Uterus (tissue), 4 donors: ENCODE measurements around the gene SMTN. TPM values are rescaled to one million over a fixed set of nuclear protein-coding genes. Genes with fewer than 3 reads are reported as not detected.
A peak's percentile ranks its signal among the peaks of the same experiment; 100 is the strongest.

Experiments used
- DNase-seq, 2 donors: peaks; one replicate each; pipeline ENCODE4 v3.0.0-alpha.2; 2019 to 2020
- H3K27ac ChIP-seq, 2 donors: fragments of 200-600 bp; sonication (generic); 1 replicate in 1 of 2; 2 replicates in 1 of 2; pipeline ENCODE4 v1.5.1; 2016 to 2018
- H3K27me3 ChIP-seq, 2 donors: fragments of 200-600 bp; sonication (generic); one replicate each; pipeline ENCODE4 v1.5.1; 2018 to 2019; ENCODE audit warnings: control low read depth in 1 of 2
- H3K36me3 ChIP-seq, 2 donors: fragments of 200-600 bp; sonication (generic); one replicate each; pipeline ENCODE4 v1.5.1; 2019; ENCODE audit warnings: control low read depth in 1 of 2
- H3K4me1 ChIP-seq, 2 donors: fragments of 200-600 bp; sonication (generic); one replicate each; pipeline ENCODE4 v1.5.1; 2018 to 2019; ENCODE audit warnings: control low read depth in 1 of 2
- H3K4me3 ChIP-seq, 2 donors: fragments of 200-600 bp; sonication (generic); 1 replicate in 1 of 2; 2 replicates in 1 of 2; pipeline ENCODE4 v1.5.1; 2018 to 2019; ENCODE audit warnings: mild to moderate bottlenecking in 1 of 2
- H3K9me3 ChIP-seq, 2 donors: fragments of 200-600 bp; sonication (generic); one replicate each; pipeline ENCODE4 v1.5.1; 2019; ENCODE audit warnings: control low read depth in 1 of 2
- CTCF ChIP-seq, 4 experiments: fragments of 200-600 bp in 2 of 4; fragments of 450-650 bp in 2 of 4; sonication (generic) in 2 of 4; IDR thresholded peaks; one replicate each; pipeline ENCODE4 v1.5.1; 2016 to 2019; ENCODE audit warnings: antibody characterized with exemption in 4 of 4, mild to moderate bottlenecking in 2 of 4, moderate library complexity in 1 of 4
- POLR2A ChIP-seq, 2 donors: fragments of 450-650 bp; IDR thresholded peaks; one replicate each; pipeline ENCODE4 v1.6.1; 2016; ENCODE audit warnings: antibody characterized with exemption in 2 of 2, mild to moderate bottlenecking in 1 of 2, moderate library complexity in 1 of 2
- intact Hi-C: fragments of 100-400 bp; cut with DNase I; formaldehyde crosslinking; loops from one replicate; pipeline ENCODE4 v1.15.1; 2023; ENCODE audit warnings: low total_unique reads
- total RNA-seq, 4 donors: library from RNA; depleted of rRNA in 3 of 4; stranded (reverse); fragments of >200 nt in 3 of 4; gene quantifications; one replicate each; pipeline versions ENCODE4 v1.1.0 to v1.2.4, GENCODE V29; 2014 to 2023
- donor health status: DM: yes; HTN: yes; CAD: no.

Gene SMTN
- 100 to 1,000 TPM; 182 to 647 (median 274) TPM for total RNA-seq

GRCh38 chr22:31080848-31081649 is at the start of gene SMTN:
SMTN (plus strand) TSS chr22:31081318; CDS start chr22:31083259, 1,941 bp downstream.
- peaks cover 0 to 7% of the 10 kb centered on the region in 2 donors for H3K4me1 ChIP-seq
- intact Hi-C loops = loop anchor here (5.0 kb wide), 1 partner anchor 44 kb away; no protein-coding TSS in a partner anchor

GRCh38 chr22:31036671-31037550 is 44.2 kb upstream of the SMTN start:
- TF ChIP-seq POLR2A (IDR thresholded peaks at IDR 0.05) (peak; percentile 14 to 17), CTCF (IDR thresholded peaks at IDR 0.05) (peak in 1 of 4 experiments; percentile 21)
- H3K27ac ChIP-seq = peak overlapping the region; percentile 90 to 97
- no peaks in the 10 kb centered on the region for H3K36me3 ChIP-seq
- intact Hi-C loops = loop anchor here (5.0 to 10.0 kb wide), 2 partner anchors 45 to 92 kb away; partner anchors contain the start of gene SMTN
- no peaks in the 10 kb centered on the region for H3K9me3 ChIP-seq
- H3K4me1 ChIP-seq = peaks cover 17 to 21% of the 10 kb centered on the region in 2 donors
- DNase-seq = peak; percentile 73 to 77
- peak overlapping the region in 1 of 2 donors; percentile 6 for H3K4me3 ChIP-seq
- H3K27me3 ChIP-seq = no peaks in the 10 kb centered on the region

More at GRCh38 chr22:31080848-31081649, at the start of gene SMTN:
- Histone ChIP-seq H3K4me3 (peak within 1 kb of the TSS; percentile 85 to 98), H3K27ac (peak within 1 kb of the TSS; percentile 96 to 98), H3K9me3 (no peaks in the 10 kb centered on the region), H3K36me3 (no peaks in the 10 kb centered on the region), H3K27me3 (no peaks in the 10 kb centered on the region)
- peak; percentile 96 for DNase-seq
- peak; percentile 100 for TF ChIP-seq POLR2A (IDR thresholded peaks at IDR 0.05)
- TF ChIP-seq CTCF (IDR thresholded peaks at IDR 0.05) = peak in 1 of 4 experiments; percentile 23

- no peak overlapping the region for H3K4me3 ChIP-seq
- DNase-seq = no peak
- TF ChIP-seq POLR2A (IDR thresholded peaks at IDR 0.05) = no peak
- no peak for TF ChIP-seq CTCF (IDR thresholded peaks at IDR 0.05)
- H3K9me3 ChIP-seq = no peaks in the 10 kb centered on the region
- no peaks in the 10 kb centered on the region for H3K36me3 ChIP-seq
- H3K27ac ChIP-seq = peak overlapping the region; percentile 90 to 97
- intact Hi-C loops = loop anchor here (5.0 to 10.0 kb wide), 2 partner anchors 44 to 94 kb away; partner anchors contain the start of gene SMTN
- H3K4me1 ChIP-seq = peaks cover 17 to 21% of the 10 kb centered on the region in 2 donors
- no peaks in the 10 kb centered on the region for H3K27me3 ChIP-seq
Observed at GRCh38 chr22:31038686-31039085, 42.4 kb upstream of the SMTN start.

- TF ChIP-seq POLR2A (IDR thresholded peaks at IDR 0.05) = no peak
- TF ChIP-seq CTCF (IDR thresholded peaks at IDR 0.05) = no peak
- Histone ChIP-seq H3K36me3 (no peaks in the 10 kb centered on the region), H3K27ac (peak overlapping the region; percentile 90 to 97), H3K27me3 (no peaks in the 10 kb centered on the region), H3K9me3 (no peaks in the 10 kb centered on the region), H3K4me1 (peaks cover 17 to 21% of the 10 kb centered on the region in 2 donors), H3K4me3 (no peak overlapping the region)
- peak; percentile 65 to 78 for DNase-seq
- intact Hi-C loops = loop anchor here (5.0 to 10.0 kb wide), 2 partner anchors 43 to 95 kb away; partner anchors contain the start of gene SMTN
Observed at GRCh38 chr22:31039393-31039792, 41.7 kb upstream of the SMTN start.
